HEK293 (cell line): ENCODE measurements around the gene ZXDC.

Experiments used
- CTCF ChIA-PET: fragments of 350-600 bp; formaldehyde crosslinking; extraction: SDS; loops from one replicate; lab custom pipeline; 2021; ENCODE audit warnings: antibody characterized with exemption; lab: Yijun Ruan, JAX
- POLR2A ChIA-PET: fragments of 300-600 bp; formaldehyde crosslinking; extraction: SDS; loops from one replicate; lab custom pipeline; 2020; ENCODE audit warnings: antibody characterized with exemption, inconsistent platforms; lab: Yijun Ruan, JAX
- H3K27ac ChIP-seq: fragments of 200-500 bp; sonication (Bioruptor generic); 2 replicates; pipeline ENCODE4 v1.5.1; 2014; ENCODE audit warnings: low read depth, low read length, control low read depth, inconsistent platforms; ENCODE audit errors: extremely low read depth
- H3K36me3 ChIP-seq, 2 experiments: fragments of 200-500 bp in 1 of 2; sonication (Bioruptor generic) in 1 of 2; 1 replicate in 1 of 2; 2 replicates in 1 of 2; pipeline ENCODE4 v1.5.1; 2014 to 2017; ENCODE audit warnings: inconsistent platforms in 2 of 2, low read length in 2 of 2; ENCODE audit not compliant: control insufficient read depth in 2 of 2, insufficient read depth in 1 of 2
- H3K4me1 ChIP-seq: fragments of 200-500 bp; sonication (Bioruptor generic); 2 replicates; pipeline ENCODE4 v1.5.1; 2014; ENCODE audit warnings: mild to moderate bottlenecking, low read length, inconsistent platforms; ENCODE audit not compliant: control insufficient read depth, insufficient read depth
- H3K4me3 ChIP-seq: 2 replicates; pipeline ENCODE4 v1.5.1; 2011; ENCODE audit warnings: low read depth, mild to moderate bottlenecking, control low read depth, low read length, moderate library complexity
- H3K9me3 ChIP-seq: fragments of 200-500 bp; sonication (Bioruptor generic); 2 replicates; pipeline ENCODE4 v1.5.1; 2014; ENCODE audit warnings: low read depth, low read length, inconsistent platforms; ENCODE audit not compliant: control insufficient read depth, insufficient read depth
- EGR2 ChIP-seq: fragments of 450-650 bp; formaldehyde crosslinking; IDR thresholded peaks from 2 replicates; pipeline ENCODE4 v1.5.1; 2016; ENCODE audit warnings: low read depth, missing biosample characterization, missing genetic modification characterization
- HIC1 ChIP-seq: fragments of 450-650 bp; formaldehyde crosslinking; IDR thresholded peaks from 2 replicates; pipeline ENCODE4 v1.5.1; 2016; ENCODE audit warnings: missing biosample characterization, missing genetic modification characterization
- IKZF3 ChIP-seq: fragments of 450-650 bp; IDR thresholded peaks from 2 replicates; pipeline ENCODE4 v1.5.0; 2018; ENCODE audit warnings: missing biosample characterization, mild to moderate bottlenecking, missing genetic modification characterization, moderate library complexity
- OSR2 ChIP-seq: fragments of 450-650 bp; formaldehyde crosslinking; IDR thresholded peaks from 2 replicates; pipeline ENCODE4 v1.5.1; 2016; ENCODE audit warnings: missing biosample characterization, missing genetic modification characterization
- PRDM10 ChIP-seq: fragments of 450-650 bp; formaldehyde crosslinking; IDR thresholded peaks from 2 replicates; pipeline ENCODE4 v1.5.1; 2016; ENCODE audit warnings: missing biosample characterization, missing genetic modification characterization
- SP2 ChIP-seq: fragments of 450-650 bp; formaldehyde crosslinking; IDR thresholded peaks from 2 replicates; pipeline ENCODE4 v1.5.1; 2016; ENCODE audit warnings: missing biosample characterization, missing genetic modification characterization
- ZBTB6 ChIP-seq: fragments of 450-650 bp; formaldehyde crosslinking; IDR thresholded peaks from 2 replicates; pipeline ENCODE4 v1.5.1; 2017; ENCODE audit warnings: missing biosample characterization, missing genetic modification characterization
- ZFP37 ChIP-seq: fragments of 450-650 bp; formaldehyde crosslinking; IDR thresholded peaks from 2 replicates; pipeline ENCODE4 v1.5.1; 2016; ENCODE audit warnings: missing biosample characterization, missing genetic modification characterization
- ZNF112 ChIP-seq: fragments of 450-650 bp; formaldehyde crosslinking; IDR thresholded peaks from 2 replicates; pipeline ENCODE4 v1.5.0; 2017; ENCODE audit warnings: missing biosample characterization, missing genetic modification characterization
- ZNF121 ChIP-seq: fragments of 450-650 bp; formaldehyde crosslinking; IDR thresholded peaks from 2 replicates; pipeline ENCODE4 v1.5.1; 2016; ENCODE audit warnings: missing biosample characterization, missing genetic modification characterization
- ZNF292 ChIP-seq: fragments of 450-650 bp; formaldehyde crosslinking; IDR thresholded peaks from 2 replicates; pipeline ENCODE4 v1.5.1; 2016; ENCODE audit warnings: low read depth, missing biosample characterization, missing genetic modification characterization, borderline replicate concordance
- ZNF544 ChIP-seq: fragments of 450-650 bp; formaldehyde crosslinking; IDR thresholded peaks from 2 replicates; pipeline ENCODE4 v1.5.0; 2017; ENCODE audit warnings: missing biosample characterization, missing genetic modification characterization
- ZNF596 ChIP-seq: fragments of 450-650 bp; IDR thresholded peaks from 2 replicates; pipeline ENCODE4 v1.5.0; 2018; ENCODE audit warnings: missing biosample characterization, mild to moderate bottlenecking, missing genetic modification characterization, moderate library complexity
- ZNF621 ChIP-seq: fragments of 450-650 bp; formaldehyde crosslinking; IDR thresholded peaks from 2 replicates; pipeline ENCODE4 v1.5.1; 2017; ENCODE audit warnings: missing biosample characterization, missing genetic modification characterization
- TF ChIP-seq, protein P1 (sequence below): fragments of 450-650 bp; formaldehyde crosslinking; IDR thresholded peaks from 2 replicates; pipeline ENCODE4 v1.5.1; 2016; ENCODE audit warnings: missing biosample characterization, missing genetic modification characterization

Gene ZXDC

GRCh38 chr3:126399351-126399735, 76.3 kb downstream of the ZXDC start:
- Histone ChIP-seq H3K9me3 (no peaks in the 10 kb centered on the region), H3K4me1 (no peaks in the 10 kb centered on the region), H3K36me3 (no peaks in the 10 kb centered on the region)
- POLR2A ChIA-PET = no interaction called here
- no peak for TF ChIP-seq SP2 (tag by site-specific recombination)
- TF ChIP-seq OSR2 (tag by site-specific recombination) = no peak
- no peak for TF ChIP-seq ZNF544 (tag by site-specific recombination)
- TF ChIP-seq ZNF112 = no peak
- TF ChIP-seq, all 188 proteins: peak for 0
- Histone ChIP-seq H3K27ac (no peak overlapping the region), H3K4me3 (no peak overlapping the region)
- CTCF ChIA-PET = no interaction called here

GRCh38 chr3:126398423-126399350, 77.0 kb downstream of the ZXDC start:
- no peak for TF ChIP-seq HIC1 (tag by site-specific recombination)
- H3K9me3 ChIP-seq = no peaks in the 10 kb centered on the region
- CTCF ChIA-PET = no interaction called here
- no peaks in the 10 kb centered on the region for H3K36me3 ChIP-seq
- H3K4me1 ChIP-seq = no peaks in the 10 kb centered on the region
- no peak overlapping the region for H3K27ac ChIP-seq
- POLR2A ChIA-PET = no interaction called here
- no peak overlapping the region for H3K4me3 ChIP-seq

- Histone ChIP-seq H3K27ac (no peak overlapping the region), H3K9me3 (no peaks in the 10 kb centered on the region), H3K36me3 (no peaks in the 10 kb centered on the region), H3K4me1 (no peaks in the 10 kb centered on the region)
- ChIA-PET POLR2A (no interaction called here), CTCF (no interaction called here)
- no peak for TF ChIP-seq ZNF292 (tag by site-specific recombination)
- no peak for TF ChIP-seq PRDM10 (tag by site-specific recombination)
- TF ChIP-seq ZNF121 (tag by site-specific recombination) = no peak
- TF ChIP-seq IKZF3 (tag by site-specific recombination) = no peak
- TF ChIP-seq, all 188 proteins: peak for 0
- no peak overlapping the region for H3K4me3 ChIP-seq
These were observed 77.9 kb downstream of the ZXDC start for GRCh38 chr3:126397610-126398422.

- no peaks in the 10 kb centered on the region for H3K4me1 ChIP-seq
- ChIA-PET CTCF (interaction anchor here (0.7 kb wide), 1 partner anchor 126 kb away, joined by 3 read pairs; no protein-coding TSS in a partner anchor), POLR2A (no interaction called here)
- no peak overlapping the region for H3K27ac ChIP-seq
- H3K9me3 ChIP-seq = no peaks in the 10 kb centered on the region
- no peaks in the 10 kb centered on the region for H3K36me3 ChIP-seq
- H3K4me3 ChIP-seq = no peak overlapping the region
- TF ChIP-seq ZNF621 (no peak), ZFP37 (no peak), ZBTB6 (no peak), ZNF596 (tag by site-specific recombination) (no peak), EGR2 (tag by site-specific recombination) (no peak)
- TF ChIP-seq, protein P1, sequence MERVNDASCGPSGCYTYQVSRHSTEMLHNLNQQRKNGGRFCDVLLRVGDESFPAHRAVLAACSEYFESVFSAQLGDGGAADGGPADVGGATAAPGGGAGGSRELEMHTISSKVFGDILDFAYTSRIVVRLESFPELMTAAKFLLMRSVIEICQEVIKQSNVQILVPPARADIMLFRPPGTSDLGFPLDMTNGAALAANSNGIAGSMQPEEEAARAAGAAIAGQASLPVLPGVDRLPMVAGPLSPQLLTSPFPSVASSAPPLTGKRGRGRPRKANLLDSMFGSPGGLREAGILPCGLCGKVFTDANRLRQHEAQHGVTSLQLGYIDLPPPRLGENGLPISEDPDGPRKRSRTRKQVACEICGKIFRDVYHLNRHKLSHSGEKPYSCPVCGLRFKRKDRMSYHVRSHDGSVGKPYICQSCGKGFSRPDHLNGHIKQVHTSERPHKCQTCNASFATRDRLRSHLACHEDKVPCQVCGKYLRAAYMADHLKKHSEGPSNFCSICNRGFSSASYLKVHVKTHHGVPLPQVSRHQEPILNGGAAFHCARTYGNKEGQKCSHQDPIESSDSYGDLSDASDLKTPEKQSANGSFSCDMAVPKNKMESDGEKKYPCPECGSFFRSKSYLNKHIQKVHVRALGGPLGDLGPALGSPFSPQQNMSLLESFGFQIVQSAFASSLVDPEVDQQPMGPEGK (tag by site-specific recombination) = no peak
These were observed 79.2 kb downstream of the ZXDC start for GRCh38 chr3:126396536-126396935.
